ENCODE results near the gene VPS37C. TPM values are rescaled to one million over a fixed set of nuclear protein-coding genes. Genes with fewer than 3 reads are reported as not detected.

VPS37C gene
- total RNA-seq, 2 donors from 2014 or later, result 13.2 to 21.1 TPM

DNA sequence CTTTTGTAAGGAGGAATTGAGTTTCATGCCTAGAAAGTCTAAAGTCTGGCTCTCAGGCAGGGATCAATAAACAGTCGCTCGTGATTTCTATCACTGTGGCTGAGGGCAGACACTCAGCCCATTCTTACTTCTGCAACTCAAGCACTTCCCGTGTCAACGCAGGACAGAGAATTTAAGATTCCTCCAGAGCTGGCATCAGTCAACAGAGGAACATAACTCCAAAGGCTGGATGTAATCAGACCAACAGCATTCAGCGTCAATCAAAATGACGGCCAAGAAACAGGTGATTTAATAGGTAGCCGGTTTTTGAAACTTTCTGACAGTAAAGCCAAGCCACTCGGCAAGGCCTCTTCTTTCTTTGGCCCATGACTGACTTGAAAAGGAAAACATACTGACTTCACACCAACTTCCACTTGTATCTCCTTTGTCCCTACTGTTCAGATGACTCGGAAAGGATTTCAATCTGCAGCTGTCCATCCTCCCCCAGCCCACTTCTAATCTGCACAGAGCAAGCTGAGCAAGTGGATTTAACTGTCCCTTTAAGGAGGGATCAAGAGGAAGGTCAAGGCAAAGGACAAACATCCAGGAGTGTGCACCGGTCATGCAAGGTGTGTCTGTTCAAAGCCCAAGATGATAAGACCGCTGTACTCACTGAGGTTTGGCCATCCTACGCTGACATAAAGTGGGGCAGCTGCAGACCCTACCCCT is 9.5 kb downstream of the VPS37C start:
- WGBS, 2 donors, result 28 to 30% methylated on average over 9 to 12 of the region's 12 CpGs
- DNase-seq, result no peak
- no peak for TF ChIP-seq CTCF (IDR thresholded peaks at IDR 0.05)
- TF ChIP-seq POLR2A (IDR thresholded peaks at IDR 0.05), result no peak
- Histone ChIP-seq H3K4me1 (peaks cover 79% of the 10 kb centered on the region), H3K27ac (peak overlapping the region in 2 of 4 donors; percentile 10 to 68), H3K4me3 (no peak overlapping the region), H3K9me3 (no peaks in the 10 kb centered on the region), H3K36me3 (replicated peaks in 1 of 2; ENCODE audit: insufficient read depth in 1 of 2, low read depth in 2 of 2) (no peaks in the 10 kb centered on the region), H3K27me3 (no peaks in the 10 kb centered on the region)
- ATAC-seq, result no peak
- intact Hi-C loops (cut with DNase I), result no loop called here

- no peak for TF ChIP-seq POLR2A (IDR thresholded peaks at IDR 0.05)
- no peak for TF ChIP-seq CTCF (IDR thresholded peaks at IDR 0.05)
- H3K4me1 ChIP-seq, result peaks cover 79% of the 10 kb centered on the region
- no peaks in the 10 kb centered on the region for H3K36me3 ChIP-seq (replicated peaks in 1 of 2; ENCODE audit: insufficient read depth in 1 of 2, low read depth in 2 of 2)
- no peak for ATAC-seq
- no peaks in the 10 kb centered on the region for H3K27me3 ChIP-seq
- no peak for DNase-seq
- H3K9me3 ChIP-seq, result no peaks in the 10 kb centered on the region
- intact Hi-C loops (cut with DNase I), result no loop called here
- H3K4me3 ChIP-seq, result no peak overlapping the region
- peak overlapping the region in 2 of 4 donors; percentile 59 to 72 for H3K27ac ChIP-seq
- WGBS, 2 donors, result 77 to 84% methylated on average over 17 to 19 of the region's 19 CpGs
These were observed 10.3 kb downstream of the VPS37C start for GRCh38 chr11:61150706-61151544.

DNA sequence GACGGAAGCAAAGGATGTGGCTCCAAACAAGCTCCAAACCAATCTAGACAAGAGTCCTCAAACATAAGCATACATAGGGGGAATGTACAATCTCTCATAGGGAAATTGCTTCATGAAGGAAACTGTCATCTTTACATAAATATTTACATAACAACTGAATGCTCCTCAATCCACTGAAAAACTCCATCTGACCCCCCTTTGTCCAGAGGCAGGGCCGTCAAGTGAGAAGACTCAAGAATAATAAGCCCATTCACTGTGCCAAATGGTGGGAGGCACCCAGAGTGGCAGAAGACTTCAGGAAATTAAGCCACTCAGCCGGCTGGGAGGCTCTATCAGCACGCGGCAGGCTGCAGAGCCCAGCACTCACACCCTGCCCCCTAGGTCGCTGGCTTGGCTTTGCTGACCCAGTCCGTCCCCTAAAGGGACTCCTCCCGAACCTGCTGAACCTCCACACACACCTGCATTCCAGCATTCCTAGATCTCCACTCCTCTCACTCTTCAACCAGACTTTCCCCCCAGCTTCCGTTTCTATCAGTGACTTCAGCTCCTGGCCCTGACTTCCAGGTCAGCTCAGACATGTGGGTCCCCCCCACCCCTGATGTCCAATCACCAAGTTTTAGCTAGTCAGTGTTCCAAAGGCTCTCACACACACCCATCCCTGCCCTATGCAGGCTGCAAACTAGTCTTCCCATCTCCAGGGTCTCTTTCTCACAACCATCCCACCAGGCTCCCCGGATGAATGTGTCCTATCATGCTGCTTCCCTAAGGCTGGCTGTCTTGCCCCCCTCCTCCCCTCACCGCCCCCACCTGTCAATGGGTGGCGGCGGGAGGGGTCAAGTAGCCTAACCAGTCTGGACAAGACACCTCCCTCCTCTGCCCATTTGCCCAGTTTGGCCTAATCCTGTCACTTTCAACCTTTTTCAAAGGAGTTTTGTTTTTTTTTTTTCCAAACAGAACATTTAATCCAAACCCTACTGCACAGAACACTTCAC is 11.3 kb downstream of the VPS37C start:
- H3K4me3 ChIP-seq, result no peak overlapping the region
- WGBS, 2 donors, result 23 to 37% methylated on average over 12 of the region's 13 CpGs

More for the DNA sequence above, 11.3 kb downstream of the VPS37C start:
- Histone ChIP-seq H3K4me1 (peaks cover 79% of the 10 kb centered on the region), H3K9me3 (no peaks in the 10 kb centered on the region), H3K27me3 (no peaks in the 10 kb centered on the region), H3K36me3 (replicated peaks in 1 of 2; ENCODE audit: insufficient read depth in 1 of 2, low read depth in 2 of 2) (no peaks in the 10 kb centered on the region), H3K27ac (peak overlapping the region; percentile 37 to 72 (median 52))
- intact Hi-C loops (cut with DNase I), result no loop called here
- peak in 2 of 4 donors; percentile 42 to 57 for DNase-seq
- TF ChIP-seq CTCF (IDR thresholded peaks at IDR 0.05) (no peak), POLR2A (IDR thresholded peaks at IDR 0.05) (no peak)
- peak; percentile 64 for ATAC-seq

Measured in body of pancreas (tissue), 4 donors.